ENCODE results near the gene XPNPEP3. TPM values are rescaled to one million over a fixed set of nuclear protein-coding genes. Genes with fewer than 3 reads are reported as not detected.
A peak's percentile ranks its signal among the peaks of the same experiment; 100 is the strongest.

The XPNPEP3 gene
- total and polyA plus RNA-seq, 2 donors from 2014 or later = 4.6 to 22.5 TPM

- no peak for FAIRE-seq
- Histone ChIP-seq H3K27me3 (ENCODE audit: control insufficient read depth, insufficient read depth, low read length) (no peaks in the 10 kb centered on the region), H3K4me3 (ENCODE audit: low read length in 3 of 3) (no peak overlapping the region), H3K9ac (ENCODE audit: low read length in 3 of 3) (no peak overlapping the region), H3K4me1 (ENCODE audit: control insufficient read depth in 2 of 3, insufficient read depth in 2 of 3, low read depth in 1 of 3, low read length in 3 of 3) (no peaks in the 10 kb centered on the region), H3K27ac (ENCODE audit: low read depth in 2 of 2, low read length in 2 of 2) (no peak overlapping the region), H3K36me3 (ENCODE audit: control insufficient read depth in 2 of 3, insufficient read depth in 3 of 3, low read length in 3 of 3) (peaks cover 2 to 5% (median 4%) of the 10 kb centered on the region in 3 donors), H3K9me3 (ENCODE audit: control insufficient read depth in 2 of 3, insufficient read depth in 1 of 3, low read length in 3 of 3) (no peaks in the 10 kb centered on the region)
- TF ChIP-seq CTCF (IDR thresholded peaks at IDR 0.05; ENCODE audit: borderline replicate concordance, extremely low read depth, insufficient read depth) = no peak
- intact Hi-C loops (cut with DNase I) = no loop called here
- DNase-seq = no peak
Observed at GRCh38 chr22:40876907-40877306, 20.0 kb downstream of the XPNPEP3 start.

GRCh38 chr22:40877488-40877887 is 20.5 kb downstream of the XPNPEP3 start:
- no peak for TF ChIP-seq CTCF (IDR thresholded peaks at IDR 0.05; ENCODE audit: borderline replicate concordance, extremely low read depth, insufficient read depth)
- Histone ChIP-seq H3K27me3 (ENCODE audit: control insufficient read depth, insufficient read depth, low read length) (no peaks in the 10 kb centered on the region), H3K4me1 (ENCODE audit: control insufficient read depth in 2 of 3, insufficient read depth in 2 of 3, low read depth in 1 of 3, low read length in 3 of 3) (no peaks in the 10 kb centered on the region), H3K27ac (ENCODE audit: low read depth in 2 of 2, low read length in 2 of 2) (no peak overlapping the region), H3K36me3 (ENCODE audit: control insufficient read depth in 2 of 3, insufficient read depth in 3 of 3, low read length in 3 of 3) (peaks cover 0 to 8% (median 7%) of the 10 kb centered on the region in 3 donors), H3K4me3 (ENCODE audit: low read length in 3 of 3) (no peak overlapping the region), H3K9ac (ENCODE audit: low read length in 3 of 3) (no peak overlapping the region), H3K9me3 (ENCODE audit: control insufficient read depth in 2 of 3, insufficient read depth in 1 of 3, low read length in 3 of 3) (no peaks in the 10 kb centered on the region)
- FAIRE-seq (no peak), DNase-seq (peak in 1 of 5 donors; percentile 4)
- intact Hi-C loops (cut with DNase I) = no loop called here

- Histone ChIP-seq H3K4me3 (ENCODE audit: low read length in 3 of 3) (no peak overlapping the region), H3K27me3 (ENCODE audit: control insufficient read depth, insufficient read depth, low read length) (no peaks in the 10 kb centered on the region), H3K9ac (ENCODE audit: low read length in 3 of 3) (no peak overlapping the region), H3K9me3 (ENCODE audit: control insufficient read depth in 2 of 3, insufficient read depth in 1 of 3, low read length in 3 of 3) (no peaks in the 10 kb centered on the region), H3K36me3 (ENCODE audit: control insufficient read depth in 2 of 3, insufficient read depth in 3 of 3, low read length in 3 of 3) (peaks cover 0 to 14% (median 11%) of the 10 kb centered on the region in 3 donors), H3K4me1 (ENCODE audit: control insufficient read depth in 2 of 3, insufficient read depth in 2 of 3, low read depth in 1 of 3, low read length in 3 of 3) (no peaks in the 10 kb centered on the region), H3K27ac (ENCODE audit: low read depth in 2 of 2, low read length in 2 of 2) (no peak overlapping the region)
- no peak for TF ChIP-seq CTCF (IDR thresholded peaks at IDR 0.05; ENCODE audit: borderline replicate concordance, extremely low read depth, insufficient read depth)
- no peak for FAIRE-seq
- intact Hi-C loops (cut with DNase I) = no loop called here
- peak in 1 of 5 donors; percentile 5 for DNase-seq
Observed at GRCh38 chr22:40878922-40879321, 22.0 kb downstream of the XPNPEP3 start.

GRCh38 chr22:40889116-40889515 is 32.2 kb downstream of the XPNPEP3 start:
- H3K36me3 ChIP-seq (ENCODE audit: control insufficient read depth in 2 of 3, insufficient read depth in 3 of 3, low read length in 3 of 3) = peaks cover 6 to 41% (median 15%) of the 10 kb centered on the region in 3 donors

More at GRCh38 chr22:40889116-40889515, 32.2 kb downstream of the XPNPEP3 start:
- Histone ChIP-seq H3K4me1 (ENCODE audit: control insufficient read depth in 2 of 3, insufficient read depth in 2 of 3, low read depth in 1 of 3, low read length in 3 of 3) (no peaks in the 10 kb centered on the region), H3K27ac (ENCODE audit: low read depth in 2 of 2, low read length in 2 of 2) (no peak overlapping the region), H3K9ac (ENCODE audit: low read length in 3 of 3) (no peak overlapping the region), H3K27me3 (ENCODE audit: control insufficient read depth, insufficient read depth, low read length) (no peaks in the 10 kb centered on the region), H3K4me3 (ENCODE audit: low read length in 3 of 3) (no peak overlapping the region), H3K9me3 (ENCODE audit: control insufficient read depth in 2 of 3, insufficient read depth in 1 of 3, low read length in 3 of 3) (no peaks in the 10 kb centered on the region)
- FAIRE-seq = no peak
- TF ChIP-seq CTCF (IDR thresholded peaks at IDR 0.05; ENCODE audit: borderline replicate concordance, extremely low read depth, insufficient read depth) = no peak
- intact Hi-C loops (cut with DNase I) = no loop called here
- no peak for DNase-seq

Data from kidney (tissue), 14 donors.